ENCODE data around the gene SDHAF2.

DNA sequence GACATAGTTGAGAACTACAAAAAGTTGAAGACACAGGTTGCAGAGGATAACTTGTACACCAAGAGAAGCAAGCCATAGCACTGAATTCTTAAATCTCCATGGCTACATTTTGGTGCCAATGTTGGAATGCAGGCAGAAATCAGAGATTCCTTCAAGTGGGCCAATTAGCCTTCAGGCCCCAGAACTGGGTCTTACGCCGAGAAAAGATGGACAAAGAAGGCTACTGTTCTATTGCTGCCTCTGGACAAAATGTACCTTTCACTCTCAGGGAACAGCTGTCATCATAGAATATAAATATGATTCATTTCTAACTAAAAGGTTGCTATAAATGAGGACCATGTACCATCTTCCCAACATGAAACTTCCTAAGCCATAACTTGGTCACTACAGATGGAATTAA lies 23.9 kb upstream of the SDHAF2 start:
- no peak for TF ChIP-seq EZH2 (IDR thresholded peaks at IDR 0.05; ENCODE audit: insufficient read depth, poor library complexity, severe bottlenecking)
- TF ChIP-seq EZH2phosphoT487 (IDR thresholded peaks at IDR 0.05; ENCODE audit: insufficient read depth, low read depth), result no peak
